NCI-H2029 (cell line): ENCODE data around the gene PHF23.

Experiments used
- DNase-seq: peaks from one replicate; lab custom pipeline; 2025; lab: John Stamatoyannopoulos, UW

The PHF23 gene

DNA sequence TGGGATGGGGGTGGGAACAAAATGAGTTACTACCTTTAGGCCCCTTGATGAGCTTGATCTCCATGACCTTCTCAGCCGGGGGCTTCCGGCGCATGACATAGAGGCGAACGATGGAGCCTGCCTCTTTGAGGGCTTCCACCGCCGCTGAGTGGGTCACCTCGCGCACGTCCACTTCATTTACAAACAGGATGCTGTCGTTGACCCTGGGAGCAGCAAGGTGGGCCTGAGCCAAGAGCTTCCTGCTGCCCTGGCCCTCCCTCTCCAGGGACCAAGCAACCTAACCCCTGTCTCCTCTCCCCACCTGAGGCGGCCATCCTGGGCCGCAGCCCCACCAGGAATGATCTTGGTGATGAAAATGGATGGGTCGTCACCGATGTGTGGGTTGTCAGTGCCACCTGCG lies 35.9 kb downstream of the PHF23 start:
- DNase-seq: no peak

- no peak for DNase-seq
Measured at GRCh38 chr17:7196651-7197401, 42.4 kb downstream of the PHF23 start.

- DNase-seq: no peak
Measured at GRCh38 chr17:7195971-7196370, 43.3 kb downstream of the PHF23 start.

DNA sequence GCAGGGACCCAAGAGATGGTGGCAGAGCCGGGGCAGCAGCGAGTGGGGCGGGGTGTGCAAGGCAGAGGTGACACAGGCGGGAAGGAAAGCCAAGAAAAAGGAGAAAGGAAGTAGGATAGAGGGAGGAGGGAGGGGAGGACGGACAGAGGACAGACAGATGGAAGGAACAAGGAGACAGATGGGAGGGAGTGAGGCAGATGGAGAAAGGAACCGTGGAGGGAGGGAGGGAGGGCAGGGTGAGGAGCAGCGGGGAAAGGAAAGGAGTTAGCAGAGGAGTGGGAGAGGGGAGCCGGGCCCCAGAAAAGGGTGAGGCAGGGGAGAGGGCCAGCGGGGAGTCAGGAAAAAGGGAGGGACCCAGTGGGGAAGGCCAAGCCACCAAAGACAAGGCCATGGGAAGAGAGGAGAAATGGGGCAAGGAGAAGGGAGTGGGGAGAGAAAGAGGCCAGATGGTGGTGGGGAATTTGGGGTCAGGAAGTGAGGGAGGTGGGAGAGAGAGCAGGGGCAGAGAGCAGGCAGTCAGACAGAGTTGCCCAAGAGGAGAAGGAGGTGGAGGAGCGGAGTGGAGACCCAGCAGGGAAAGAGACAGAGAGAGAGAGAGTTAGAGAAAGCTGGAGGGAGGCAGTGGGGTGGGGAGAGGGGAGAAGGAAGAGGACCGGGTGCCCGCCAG lies 46.9 kb downstream of the PHF23 start:
- DNase-seq: no peak

DNA sequence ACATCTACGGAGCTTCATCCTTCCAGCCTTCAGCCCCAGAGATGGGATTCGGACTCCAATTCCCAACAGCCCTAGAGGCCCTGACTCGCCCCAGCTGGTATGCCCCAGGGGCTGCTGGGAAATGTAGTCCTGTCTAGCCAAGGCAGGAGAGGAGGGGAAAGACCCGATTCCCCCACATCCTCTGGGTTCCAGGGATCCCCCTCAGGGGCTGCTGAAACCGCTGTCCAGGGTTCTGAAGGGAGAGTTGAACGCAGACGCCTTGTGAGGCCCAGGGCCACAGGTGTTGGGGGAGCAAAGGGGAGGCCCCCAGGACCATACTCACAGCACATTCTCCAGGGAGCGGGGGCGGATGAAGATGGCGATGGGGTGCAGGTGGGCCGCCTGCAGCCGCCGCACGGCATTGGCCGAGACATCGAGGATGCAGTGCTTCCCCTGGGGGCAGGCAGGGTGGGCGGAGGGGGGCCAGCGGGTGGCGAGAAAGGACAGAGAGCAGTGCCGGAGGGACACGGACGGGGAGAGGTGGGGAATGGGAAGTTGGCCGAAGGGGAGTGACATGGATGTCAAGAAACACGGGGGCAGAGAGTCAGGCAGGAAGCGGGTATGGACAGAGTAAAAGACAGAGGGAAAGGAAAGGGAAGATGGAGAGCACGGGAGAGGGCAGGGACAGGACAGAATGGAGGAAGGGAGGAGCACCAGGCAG lies 47.5 kb downstream of the PHF23 start:
- DNase-seq: no peak

DNA sequence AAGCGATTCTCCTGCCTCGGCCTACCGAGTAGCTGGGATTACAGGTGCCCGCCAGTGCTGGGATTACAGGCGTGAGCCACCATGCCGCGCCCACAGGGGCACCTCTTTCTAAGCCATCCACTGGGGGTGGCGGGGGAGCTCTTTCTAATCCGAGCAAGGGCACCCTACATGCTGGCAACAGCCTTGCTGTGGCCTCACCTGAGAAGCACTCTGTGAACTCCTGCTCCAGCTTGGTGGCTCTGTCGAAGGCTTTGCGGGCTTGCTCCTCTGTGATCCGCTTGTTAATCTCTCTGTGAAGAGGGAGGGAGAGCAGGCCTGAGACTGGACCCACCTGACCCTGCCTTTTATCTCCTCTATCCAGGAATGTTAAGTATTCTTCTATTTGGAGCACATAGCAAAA lies 48.2 kb downstream of the PHF23 start:
- DNase-seq: no peak

DNA sequence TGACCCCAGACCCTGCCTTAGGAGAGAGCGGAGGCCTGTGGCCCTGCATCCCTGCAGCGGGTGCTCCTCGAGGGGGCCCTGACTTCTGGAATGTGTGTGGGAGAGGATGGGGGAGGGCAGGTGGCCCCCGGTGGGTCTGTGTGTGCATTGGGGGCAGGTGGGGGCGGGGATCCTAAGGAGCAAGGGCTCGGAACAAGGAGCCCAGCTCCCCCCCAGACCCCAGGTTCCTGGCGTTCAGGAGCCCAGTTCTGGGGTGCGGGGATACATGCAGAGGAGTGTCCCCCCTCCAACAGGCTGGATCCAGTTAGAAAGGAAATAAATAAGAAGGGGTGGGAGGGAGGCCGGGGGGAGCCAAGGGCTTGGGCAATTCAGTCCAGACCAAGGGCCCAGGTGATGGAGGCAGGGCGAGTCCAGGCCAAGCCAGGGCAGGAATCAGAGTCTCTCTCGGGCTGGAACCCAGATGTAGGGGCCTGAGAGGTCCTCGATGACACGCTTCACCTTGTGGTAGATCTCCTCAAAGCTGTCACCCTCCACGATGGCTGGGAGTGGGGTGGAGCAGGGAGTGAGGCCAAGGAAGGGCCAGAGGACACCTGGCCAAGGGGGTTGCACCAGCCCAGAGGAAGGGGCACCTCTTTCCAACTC lies 48.9 kb downstream of the PHF23 start:
- DNase-seq: no peak

- DNase-seq: no peak
Measured at GRCh38 chr17:7186241-7186640, 53.0 kb downstream of the PHF23 start.
